Measurements from ENCODE around the gene GOLGB1.

GOLGB1 gene

GRCh38 chr3:121670676-121671075, 78.9 kb downstream of the GOLGB1 start:
- DNase-seq: no peak

DNA sequence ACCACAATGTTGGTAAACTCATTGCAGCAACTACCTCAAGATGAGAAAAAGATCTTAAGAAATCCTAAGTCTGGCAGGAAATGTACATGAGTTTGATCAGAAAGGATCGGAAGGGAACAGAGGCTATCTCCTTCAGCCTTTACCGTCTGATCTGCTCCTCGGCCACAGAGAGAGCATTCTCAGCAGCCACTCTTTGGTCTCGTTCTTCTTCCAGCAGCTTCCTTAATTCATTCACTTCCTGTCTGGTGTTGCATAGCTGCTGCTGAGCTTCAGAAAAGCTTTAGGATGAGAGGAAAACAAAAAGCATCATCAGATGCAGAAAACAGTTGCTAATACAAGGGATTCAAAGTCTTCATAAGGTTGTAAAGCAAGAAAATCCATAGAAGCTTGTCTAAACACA, 82.2 kb downstream of the GOLGB1 start:
- no peak for DNase-seq

- no peak for DNase-seq
These were observed 84.1 kb downstream of the GOLGB1 start for GRCh38 chr3:121665488-121665887.

GRCh38 chr3:121663171-121663847, 86.2 kb downstream of the GOLGB1 start:
- DNase-seq: no peak

- no peak for DNase-seq
These were observed 86.8 kb downstream of the GOLGB1 start for GRCh38 chr3:121662742-121663141.

DNA sequence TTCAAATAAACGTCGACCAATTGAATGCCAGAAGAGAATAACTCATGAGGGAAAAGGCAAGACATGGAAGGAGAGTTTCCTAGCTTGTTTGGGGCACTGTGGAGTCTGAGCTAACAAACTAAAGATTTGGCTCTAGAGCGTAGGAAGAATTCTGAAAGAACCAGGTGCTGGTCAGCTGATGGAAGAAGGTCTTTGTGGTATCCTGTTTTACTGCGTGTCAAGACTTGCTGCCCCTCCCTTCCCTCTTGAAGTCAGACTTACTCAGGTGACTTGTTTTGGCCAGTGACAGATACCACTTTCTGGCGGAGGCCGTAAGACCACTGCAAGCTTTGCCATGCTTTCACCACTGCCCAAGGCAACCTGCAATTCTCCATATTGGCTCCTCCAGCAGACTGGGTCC, 88.2 kb downstream of the GOLGB1 start:
- no peak for DNase-seq

DNA sequence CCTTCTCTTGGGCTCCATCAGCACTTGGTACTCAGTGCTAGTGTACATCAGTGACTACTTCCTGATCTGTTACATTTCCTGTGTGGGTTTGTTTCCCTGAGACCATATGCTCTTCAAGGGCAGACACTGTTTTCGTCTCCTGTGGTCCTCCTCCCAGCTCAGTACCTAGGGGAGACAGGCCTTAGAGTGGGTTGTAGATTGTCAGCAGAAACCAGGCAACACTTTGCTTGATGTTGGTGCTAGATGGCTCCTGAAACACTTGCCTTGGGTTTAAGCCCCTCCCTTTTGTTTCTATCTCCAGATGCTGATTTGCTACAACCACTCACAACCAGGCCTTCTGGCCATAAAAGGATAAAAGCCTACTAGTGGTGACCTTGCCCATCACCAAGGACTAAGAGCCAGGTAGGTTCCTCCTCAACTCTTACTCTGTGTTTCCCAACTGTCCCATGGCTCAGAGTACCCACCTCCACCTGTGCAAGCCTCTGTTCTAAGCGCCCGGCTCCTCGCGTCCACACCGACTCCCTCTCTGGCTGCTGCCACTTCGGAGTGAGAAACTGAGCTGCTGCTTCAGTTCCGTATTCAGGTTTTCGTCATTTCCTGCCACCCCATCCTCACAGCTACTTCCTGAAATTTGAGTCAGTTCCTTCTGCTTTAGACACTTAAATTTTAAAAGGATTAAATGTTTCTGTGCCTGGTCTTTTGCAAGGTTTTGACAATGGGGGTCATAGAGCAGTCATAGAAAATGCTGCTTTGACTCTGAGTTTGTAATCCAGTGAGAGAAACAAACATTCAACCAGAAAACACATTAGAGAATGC, 89.0 kb downstream of the GOLGB1 start, which contains the start of gene HCLS1:
TSS of gene HCLS1 (minus strand) at position 548 of the 816 bp plus-strand sequence. CDS start 2,556 bp downstream, outside the sequence.
- DNase-seq: peak; percentile 49

- DNase-seq: no peak
These were observed 90.0 kb downstream of the GOLGB1 start for GRCh38 chr3:121659586-121659985.

DNA sequence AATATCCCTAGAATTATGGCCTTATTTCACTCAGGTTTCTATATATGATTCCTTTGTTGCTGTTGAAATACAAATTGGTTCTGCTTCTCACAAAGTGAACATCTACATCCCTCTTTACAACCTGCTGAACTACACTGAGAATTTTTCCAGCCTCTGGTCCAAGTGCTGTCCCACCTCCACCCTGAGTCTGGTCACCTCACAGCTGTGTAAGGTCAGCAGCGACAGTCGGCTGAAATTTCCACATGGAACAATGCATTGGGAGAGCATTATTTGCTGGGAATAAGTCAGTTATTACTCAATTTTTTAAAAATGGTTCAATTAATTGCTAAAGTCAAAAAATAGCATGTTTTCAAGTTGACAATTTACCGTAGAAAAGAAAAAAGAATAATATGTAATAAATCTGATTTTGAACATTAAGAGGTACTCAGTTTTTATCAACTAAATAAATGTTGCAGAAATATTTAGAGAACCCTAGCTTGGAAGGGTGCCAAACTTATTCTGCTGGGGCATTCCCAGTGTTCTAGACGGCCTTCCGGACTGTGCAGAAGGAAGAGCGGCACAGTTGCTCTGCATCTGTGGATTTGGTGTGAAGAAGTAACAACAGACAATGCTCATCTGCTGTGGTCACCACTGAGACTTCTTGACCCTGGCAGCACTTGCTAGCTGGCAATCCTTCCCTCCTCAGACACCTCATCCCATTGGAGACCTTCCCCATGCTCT, 90.7 kb downstream of the GOLGB1 start:
- no peak for DNase-seq

DNA sequence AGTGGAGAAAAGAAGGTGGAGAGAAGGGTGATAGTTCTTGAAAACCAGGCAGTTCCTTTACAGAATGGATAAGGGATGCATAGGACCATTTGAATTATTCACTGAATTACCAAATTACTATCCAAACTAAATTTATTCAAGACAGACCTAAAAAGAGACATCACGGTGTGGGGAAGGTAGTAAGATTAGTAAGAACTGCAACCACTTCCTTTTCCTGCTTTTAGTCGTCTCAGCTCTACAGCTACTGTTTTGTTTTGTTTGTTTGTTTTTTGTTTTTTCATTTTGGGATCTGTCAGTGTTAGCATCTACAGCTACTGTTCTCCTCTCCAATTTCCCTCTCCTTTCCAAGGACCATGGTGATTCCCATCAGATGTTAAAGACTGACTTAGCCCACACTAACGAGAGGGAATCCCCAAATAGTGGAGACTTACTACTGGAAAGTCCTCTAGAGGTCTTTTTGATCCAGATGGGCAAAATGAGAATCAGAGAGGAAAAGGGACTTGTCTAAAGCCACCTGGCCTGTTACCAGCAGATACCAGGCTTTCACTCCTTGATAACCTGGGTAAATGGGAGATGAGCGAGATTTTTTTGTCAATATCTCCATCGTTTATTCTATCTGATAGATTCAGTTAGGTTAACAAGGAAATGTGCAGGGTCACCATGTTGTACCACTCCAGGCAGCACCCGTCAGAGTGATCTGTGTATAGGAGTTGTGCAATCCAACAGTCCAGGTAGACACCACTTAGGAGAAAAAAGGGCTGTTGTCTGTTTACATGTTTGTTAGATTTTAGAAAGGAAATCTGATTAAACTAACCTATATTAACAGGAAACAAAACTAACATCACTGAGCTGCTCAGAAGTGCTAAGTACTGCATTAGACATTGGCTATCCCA, 94.8 kb downstream of the GOLGB1 start:
- DNase-seq: no peak

- DNase-seq: no peak
These were observed 97.9 kb downstream of the GOLGB1 start for GRCh38 chr3:121651684-121652083.

GRCh38 chr3:121649645-121650044, 99.9 kb downstream of the GOLGB1 start:
- no peak for DNase-seq

DNA sequence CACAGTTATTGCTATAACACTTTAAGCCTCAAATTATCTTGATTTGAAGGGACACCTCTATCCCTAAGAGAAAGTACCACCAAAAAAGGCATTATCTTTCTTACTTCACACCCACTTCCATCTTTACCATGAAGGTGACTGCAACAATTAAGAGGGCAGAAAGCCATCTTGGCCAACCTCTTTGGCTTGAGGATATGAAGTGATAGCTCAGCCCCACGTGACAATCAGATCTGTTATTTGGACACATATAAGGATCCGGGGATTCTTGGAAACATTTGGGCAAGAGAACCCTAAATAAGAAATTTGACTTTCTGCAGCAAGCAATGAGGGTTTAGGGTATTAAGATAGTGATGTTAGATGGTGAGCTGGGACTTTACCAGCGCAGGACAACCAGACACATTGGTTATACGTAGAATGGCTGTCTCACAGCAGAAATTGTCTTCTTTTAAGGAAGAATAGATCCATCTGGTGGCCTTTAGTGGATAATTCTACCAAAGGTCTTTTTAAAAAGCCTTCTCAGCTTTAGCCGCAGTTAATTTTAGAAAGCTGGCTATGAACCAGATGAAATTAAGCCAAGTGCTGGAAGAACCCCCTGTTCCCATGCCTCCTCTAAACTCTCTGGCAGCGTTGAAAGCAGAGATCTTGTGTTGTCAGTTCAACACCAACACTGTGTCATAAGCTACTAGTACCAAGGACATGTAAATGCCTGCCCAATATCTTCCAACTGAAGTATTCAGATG, 101.2 kb downstream of the GOLGB1 start:
- DNase-seq: no peak

DNA sequence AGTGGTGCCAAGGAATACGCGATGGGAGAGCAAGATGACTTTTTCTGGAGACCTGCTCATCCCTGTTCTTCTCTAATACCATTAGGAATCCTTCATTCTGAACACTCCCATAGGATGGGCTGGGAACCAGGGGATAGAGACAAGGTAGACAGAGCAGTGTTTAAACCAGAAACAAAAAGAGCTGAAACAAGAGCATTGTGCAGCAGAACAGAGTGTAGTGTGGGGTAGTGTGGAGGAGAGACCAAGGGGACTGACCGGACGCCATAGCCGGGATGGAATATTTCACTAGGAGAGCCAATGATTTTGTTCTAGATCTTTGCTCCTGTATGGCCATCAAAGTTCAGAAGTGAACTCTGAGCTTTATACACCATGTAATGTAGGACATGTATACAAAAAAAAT, 104.5 kb downstream of the GOLGB1 start:
- no peak for DNase-seq

DNA sequence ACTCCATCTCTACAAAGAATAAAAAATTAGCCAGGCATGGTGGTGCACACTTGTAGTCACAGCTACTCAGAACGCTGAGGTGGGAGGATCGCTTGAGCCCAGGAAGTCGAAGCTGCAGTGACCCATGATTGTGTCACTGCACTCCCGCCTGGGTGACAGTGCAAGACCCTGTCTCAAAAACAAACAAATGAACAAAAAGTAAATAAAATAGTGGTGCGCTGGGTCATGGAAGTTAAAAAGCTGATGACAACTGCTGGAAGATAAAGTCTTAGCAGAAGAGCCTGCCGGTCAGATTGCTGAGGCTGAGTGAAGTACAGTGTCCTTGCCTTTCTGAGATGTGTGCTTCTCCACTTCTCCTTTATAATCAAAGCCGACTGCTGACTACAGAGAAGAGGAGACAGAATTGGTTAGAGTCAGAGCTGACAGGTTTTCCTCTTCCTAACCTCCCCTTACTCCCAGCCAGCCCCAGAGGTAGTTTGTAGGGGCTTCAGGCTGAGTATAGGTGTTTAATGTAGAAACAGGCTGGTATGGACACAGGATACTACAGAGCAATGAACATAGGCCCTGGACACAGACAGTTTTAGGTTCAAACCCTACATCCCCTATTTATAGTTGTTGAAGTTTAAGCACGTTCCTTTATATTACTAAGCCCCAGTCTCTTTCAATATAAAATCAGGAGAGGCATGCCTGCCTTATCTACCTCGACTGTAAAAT, 106.8 kb downstream of the GOLGB1 start:
- no peak for DNase-seq

GRCh38 chr3:121641127-121641526, 108.4 kb downstream of the GOLGB1 start:
- DNase-seq: no peak

DNA sequence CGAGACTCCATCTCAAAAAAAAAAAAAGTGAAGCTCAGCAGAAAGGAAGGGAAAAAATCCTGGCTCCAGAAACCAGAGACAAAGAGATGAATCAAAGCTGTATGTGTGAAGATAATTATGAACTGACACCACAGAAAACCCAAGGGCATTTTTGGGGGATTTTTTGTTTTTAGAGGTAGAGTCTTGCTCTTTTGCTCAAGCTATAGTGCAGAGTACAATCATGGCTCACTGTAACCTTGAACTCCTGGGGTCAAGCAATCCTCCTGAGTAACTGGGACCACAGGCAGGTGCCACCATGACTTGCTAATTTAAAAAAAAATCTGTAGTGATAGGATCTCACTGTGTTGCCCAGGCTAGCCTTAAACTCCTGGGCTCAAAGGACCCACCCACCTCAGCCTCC, 111.6 kb downstream of the GOLGB1 start:
- no peak for DNase-seq

GRCh38 chr3:121630355-121630754, 119.2 kb downstream of the GOLGB1 start:
- no peak for DNase-seq

- DNase-seq: no peak
These were observed 119.9 kb downstream of the GOLGB1 start for GRCh38 chr3:121629601-121630000.

GRCh38 chr3:121627622-121628021, 121.9 kb downstream of the GOLGB1 start:
- no peak for DNase-seq

DNA sequence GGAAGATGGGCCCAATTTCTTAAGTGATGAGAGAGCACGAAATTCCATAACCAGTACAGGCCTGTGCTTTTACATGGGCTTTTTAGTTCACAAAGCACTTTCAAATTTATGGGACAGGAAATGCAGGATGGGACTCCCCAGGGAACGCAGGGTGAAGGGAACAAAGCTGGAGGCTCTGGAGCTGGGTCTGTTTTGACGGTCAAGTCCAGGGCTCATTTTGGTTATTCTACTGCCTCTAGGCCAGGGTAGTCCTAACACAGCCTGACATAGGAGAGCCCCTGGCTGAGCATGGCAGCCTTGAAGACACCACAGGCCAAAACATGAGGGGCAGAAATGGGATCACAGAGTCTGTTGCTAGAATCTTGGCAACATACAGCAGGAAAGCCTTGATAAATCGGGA, 122.3 kb downstream of the GOLGB1 start:
- DNase-seq: no peak
